GM23248 (cell line): ENCODE measurements around the gene COL23A1. TPM values are rescaled to one million over a fixed set of nuclear protein-coding genes. Genes with fewer than 3 reads are reported as not detected.

Experiments used
- DNase-seq: peaks from one replicate; pipeline ENCODE4 v3.0.0-alpha.2; 2015
- H2AFZ ChIP-seq: fragments of 200-600 bp; sonication (generic); 2 replicates; pipeline ENCODE4 v1.6.1; 2016; ENCODE audit warnings: antibody characterized with exemption
- H3F3A ChIP-seq: fragments of 200-600 bp; sonication (generic); 2 replicates; pipeline ENCODE4 v1.6.1; 2016; ENCODE audit warnings: mild to moderate bottlenecking, antibody characterized with exemption, mixed run types; ENCODE audit not compliant: insufficient read depth
- H3K27ac ChIP-seq: fragments of 200-600 bp; sonication (generic); 2 replicates; pipeline ENCODE4 v1.5.1; 2016; ENCODE audit warnings: mild to moderate bottlenecking
- H3K27me3 ChIP-seq: fragments of 200-600 bp; sonication (generic); replicated peaks from 2 replicates; pipeline ENCODE4 v1.6.1; 2016; ENCODE audit warnings: mild to moderate bottlenecking; ENCODE audit not compliant: insufficient read depth
- H3K36me3 ChIP-seq: fragments of 200-600 bp; sonication (generic); 2 replicates; pipeline ENCODE4 v1.6.1; 2016; ENCODE audit warnings: low read depth, mild to moderate bottlenecking
- H3K4me1 ChIP-seq: fragments of 200-600 bp; sonication (generic); 2 replicates; pipeline ENCODE4 v1.6.1; 2016; ENCODE audit warnings: mild to moderate bottlenecking; ENCODE audit not compliant: insufficient read depth
- H3K4me2 ChIP-seq: fragments of 200-600 bp; sonication (generic); one replicate; pipeline ENCODE4 v1.6.1; 2016; ENCODE audit warnings: mild to moderate bottlenecking; ENCODE audit not compliant: unreplicated experiment
- H3K4me3 ChIP-seq: fragments of 200-600 bp; sonication (generic); 2 replicates; pipeline ENCODE4 v1.5.1; 2016; ENCODE audit warnings: mild to moderate bottlenecking
- H3K79me2 ChIP-seq: fragments of 200-600 bp; sonication (generic); 2 replicates; pipeline ENCODE4 v1.6.1; 2016; ENCODE audit warnings: mild to moderate bottlenecking; ENCODE audit not compliant: insufficient read depth
- H3K9ac ChIP-seq: fragments of 200-600 bp; sonication (generic); 2 replicates; pipeline ENCODE4 v1.6.1; 2016; ENCODE audit warnings: mild to moderate bottlenecking
- H3K9me2 ChIP-seq: fragments of 200-600 bp; sonication (generic); 2 replicates; pipeline ENCODE4 v1.6.1; 2016; ENCODE audit warnings: mixed run types, mild to moderate bottlenecking, moderate library complexity; ENCODE audit not compliant: insufficient read depth
- H3K9me3 ChIP-seq: fragments of 200-600 bp; sonication (generic); one replicate; pipeline ENCODE4 v1.6.1; 2017; ENCODE audit warnings: low read depth
- H4K20me1 ChIP-seq: fragments of 200-600 bp; sonication (generic); 2 replicates; pipeline ENCODE4 v1.6.0; 2016; ENCODE audit not compliant: insufficient read depth
- EZH2 ChIP-seq: fragments of 200-600 bp; sonication (generic); IDR thresholded peaks from 2 replicates; pipeline ENCODE4 v1.6.1; 2018; ENCODE audit warnings: antibody characterized with exemption, mild to moderate bottlenecking; ENCODE audit not compliant: insufficient read depth, poor library complexity, severe bottlenecking
- EZH2phosphoT487 ChIP-seq: fragments of 200-600 bp; sonication (generic); IDR thresholded peaks from 2 replicates; pipeline ENCODE4 v1.6.1; 2018; ENCODE audit warnings: antibody characterized with exemption, moderate library complexity, mild to moderate bottlenecking, low read depth; ENCODE audit not compliant: insufficient read depth
- WGBS, 2 experiments: methylation state at CpG; one replicate each; pipeline ENCODE4 v1.1.6; 2015 to 2017; ENCODE audit warnings: low lambda C conversion rate in 2 of 2, low coverage in 1 of 2; ENCODE audit errors: missing lambda C conversion rate in 2 of 2; 5-methylcytosine and 5-hydroxymethylcytosine counted together
- in situ Hi-C: fragments of 300-500 bp; cut with MboI; formaldehyde crosslinking; loops from 2 replicates; pipeline ENCODE4 v1.15.0; 2020
- polyA plus RNA-seq: library from polyadenylated mRNA; unstranded; fragments of >200 nt; fragmentation: Nextera tagmentation; extraction: Ambion mirVana; gene quantifications from 2 replicates; pipeline ENCODE4 v1.2.1, GENCODE V29; 2016
- total RNA-seq: library from RNA; depleted of rRNA; stranded (reverse); fragments of >200 nt; shearing (Covaris generic); gene quantifications from 2 replicates; pipeline ENCODE4 v1.2.3, GENCODE V29; 2014

The COL23A1 gene
- total and polyA plus RNA-seq, 2 experiments from 2014 or later = not detected

DNA sequence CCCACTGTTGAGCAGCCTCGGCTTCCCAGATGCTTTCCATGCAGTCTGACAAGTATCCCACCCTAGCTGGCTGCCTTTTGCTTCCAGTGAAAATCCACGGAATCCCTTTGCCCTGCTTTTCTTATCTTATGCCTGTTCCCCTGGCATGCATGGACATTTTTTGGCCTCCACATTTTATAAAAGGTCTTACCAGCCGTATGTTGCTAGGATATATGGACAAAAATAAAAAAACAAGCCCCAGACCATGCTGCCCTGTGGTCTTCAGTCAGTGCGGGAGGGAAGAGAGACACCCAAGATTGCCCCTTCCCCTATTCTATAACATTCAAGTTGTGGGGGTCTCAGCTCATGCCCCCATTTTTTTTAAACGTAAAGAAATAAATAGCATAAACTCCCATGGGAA is 129.6 kb downstream of the COL23A1 start:
- in situ Hi-C loops = no loop called here
- 40 to 41% methylated on average over 5 of the region's 5 CpGs for WGBS, 2 experiments

DNA sequence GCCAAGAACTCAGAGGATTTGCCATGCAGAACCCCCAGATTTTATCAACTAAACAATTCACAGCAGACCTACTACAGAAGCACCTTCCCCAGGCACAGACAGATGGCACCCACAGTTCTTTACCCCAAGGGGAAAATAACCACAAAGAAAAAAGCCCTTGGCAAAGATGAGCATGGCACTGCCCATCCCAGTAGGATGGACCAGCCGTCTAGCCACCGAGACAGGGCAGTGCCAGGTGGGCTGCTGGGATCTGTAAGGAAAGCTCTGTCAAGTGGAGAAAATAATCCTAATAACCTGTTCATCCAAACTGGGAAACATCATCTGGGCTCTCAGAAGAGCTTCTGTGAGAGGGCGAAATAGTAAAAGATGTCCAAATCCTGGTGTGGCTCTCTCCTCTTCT is 130.0 kb downstream of the COL23A1 start:
- Histone ChIP-seq H3F3A (no peaks in the 10 kb centered on the region), H3K27me3 (no peaks in the 10 kb centered on the region), H3K27ac (no peak overlapping the region), H3K79me2 (no peaks in the 10 kb centered on the region), H3K9me2 (no peaks in the 10 kb centered on the region), H3K9ac (no peak overlapping the region), H3K4me2 (no peak overlapping the region), H3K4me1 (no peaks in the 10 kb centered on the region), H2AFZ (no peak overlapping the region), H3K36me3 (no peaks in the 10 kb centered on the region), H4K20me1 (no peaks in the 10 kb centered on the region), H3K9me3 (no peaks in the 10 kb centered on the region), H3K4me3 (no peak overlapping the region)
- in situ Hi-C loops = no loop called here
- TF ChIP-seq EZH2 = no peak
- no peak for TF ChIP-seq EZH2phosphoT487
- DNase-seq = no peak
- WGBS, 2 experiments = 69 to 81% methylated on average over 3 of the region's 3 CpGs

More for the DNA sequence above, 129.6 kb downstream of the COL23A1 start:
- Histone ChIP-seq H3F3A (no peaks in the 10 kb centered on the region), H3K9me3 (no peaks in the 10 kb centered on the region), H3K4me3 (no peak overlapping the region), H3K4me2 (no peak overlapping the region), H3K9me2 (no peaks in the 10 kb centered on the region), H3K79me2 (no peaks in the 10 kb centered on the region), H3K9ac (no peak overlapping the region), H2AFZ (no peak overlapping the region), H4K20me1 (no peaks in the 10 kb centered on the region), H3K4me1 (no peaks in the 10 kb centered on the region), H3K36me3 (no peaks in the 10 kb centered on the region), H3K27me3 (no peaks in the 10 kb centered on the region), H3K27ac (no peak overlapping the region)
- DNase-seq = no peak
- TF ChIP-seq EZH2 (no peak), EZH2phosphoT487 (no peak)

DNA sequence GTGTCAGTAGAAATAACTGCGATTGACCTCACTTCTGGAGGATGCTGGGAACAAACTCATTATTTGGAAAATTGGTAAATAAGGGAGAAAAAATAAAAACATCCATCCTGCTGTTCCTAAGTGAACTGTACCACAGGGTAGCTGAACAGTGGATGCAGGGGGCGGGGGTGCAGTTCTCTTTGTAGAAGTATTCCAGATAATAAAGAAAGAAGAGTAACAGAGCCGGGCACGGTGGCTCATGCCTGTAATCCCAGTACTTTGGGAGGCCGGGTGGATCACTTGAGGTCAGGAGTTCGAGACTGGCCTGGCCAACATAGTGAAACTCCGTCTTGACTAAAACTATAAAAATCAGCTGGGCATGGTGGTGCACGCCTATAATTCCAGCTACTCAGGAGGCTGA is 132.1 kb downstream of the COL23A1 start:
- Histone ChIP-seq H3K4me1 (no peaks in the 10 kb centered on the region), H3K9me2 (no peaks in the 10 kb centered on the region), H3F3A (no peaks in the 10 kb centered on the region), H3K9me3 (no peaks in the 10 kb centered on the region), H3K27me3 (no peaks in the 10 kb centered on the region), H3K27ac (no peak overlapping the region), H2AFZ (no peak overlapping the region), H3K4me3 (no peak overlapping the region), H3K9ac (no peak overlapping the region), H4K20me1 (no peaks in the 10 kb centered on the region), H3K36me3 (no peaks in the 10 kb centered on the region), H3K4me2 (no peak overlapping the region), H3K79me2 (no peaks in the 10 kb centered on the region)
- in situ Hi-C loops = no loop called here
- 66 to 71% methylated on average over 8 of the region's 8 CpGs for WGBS, 2 experiments
- DNase-seq = no peak
- TF ChIP-seq EZH2 = no peak
- TF ChIP-seq EZH2phosphoT487 = no peak

DNA sequence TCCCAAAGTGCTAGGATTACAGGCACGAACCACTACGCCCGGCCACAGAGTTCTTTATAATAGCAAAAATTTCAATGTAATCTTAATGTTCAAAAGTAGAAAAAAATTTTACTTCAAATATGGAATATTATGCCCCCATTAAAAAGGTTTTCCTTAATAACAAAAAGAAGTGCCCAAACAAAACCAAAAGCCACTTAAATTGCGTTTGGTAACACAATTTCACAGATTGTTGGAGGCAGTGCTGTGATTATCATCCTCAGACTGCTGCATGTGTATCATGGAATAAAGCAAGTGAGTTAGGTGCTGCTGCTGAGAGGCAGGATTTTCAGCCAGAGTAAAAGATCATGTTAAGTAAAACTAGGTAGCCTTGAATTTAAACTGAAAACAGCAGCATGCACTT is 132.7 kb downstream of the COL23A1 start:
- in situ Hi-C loops = no loop called here
- H3K4me3 ChIP-seq = no peak overlapping the region
- no peak overlapping the region for H3K4me2 ChIP-seq
- no peak overlapping the region for H2AFZ ChIP-seq
- no peaks in the 10 kb centered on the region for H4K20me1 ChIP-seq
- no peaks in the 10 kb centered on the region for H3K36me3 ChIP-seq
- H3K9me3 ChIP-seq = no peaks in the 10 kb centered on the region
- no peaks in the 10 kb centered on the region for H3K4me1 ChIP-seq
- H3K9ac ChIP-seq = no peak overlapping the region
- 56 to 69% methylated on average over 4 of the region's 4 CpGs for WGBS, 2 experiments
- H3K27me3 ChIP-seq = no peaks in the 10 kb centered on the region
- no peak for TF ChIP-seq EZH2phosphoT487
- TF ChIP-seq EZH2 = no peak
- H3F3A ChIP-seq = no peaks in the 10 kb centered on the region
- DNase-seq = no peak
- no peaks in the 10 kb centered on the region for H3K9me2 ChIP-seq
- H3K27ac ChIP-seq = no peak overlapping the region
- no peaks in the 10 kb centered on the region for H3K79me2 ChIP-seq

DNA sequence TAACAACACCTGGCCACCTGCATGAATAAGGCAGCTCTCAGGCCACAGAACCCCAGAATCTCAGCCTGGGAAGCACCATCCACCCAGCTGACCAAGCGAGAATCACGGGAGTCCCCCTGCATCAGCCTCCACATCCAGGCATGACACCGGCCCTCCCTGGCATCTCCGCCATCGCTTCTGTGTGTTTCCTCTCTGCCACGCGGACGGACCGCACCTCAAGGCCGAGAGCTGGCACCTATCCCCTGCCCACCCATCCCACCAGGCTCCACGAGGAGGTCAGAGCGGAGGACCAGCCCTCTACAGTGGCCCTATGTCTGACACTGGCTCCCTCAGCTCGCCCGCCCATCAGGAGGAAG is 134.7 kb downstream of the COL23A1 start:
- DNase-seq = no peak
- H3K4me2 ChIP-seq = no peak overlapping the region
- H3K9ac ChIP-seq = no peak overlapping the region
- no peak for TF ChIP-seq EZH2
- TF ChIP-seq EZH2phosphoT487 = no peak
- no peak overlapping the region for H3K27ac ChIP-seq
- WGBS, 2 experiments = 74 to 79% methylated on average over 12 to 14 of the region's 14 CpGs
- H3K36me3 ChIP-seq = no peaks in the 10 kb centered on the region
- H3F3A ChIP-seq = no peaks in the 10 kb centered on the region
- no peak overlapping the region for H2AFZ ChIP-seq
- no peaks in the 10 kb centered on the region for H3K9me3 ChIP-seq
- H4K20me1 ChIP-seq = no peaks in the 10 kb centered on the region
- no peaks in the 10 kb centered on the region for H3K27me3 ChIP-seq
- H3K4me3 ChIP-seq = no peak overlapping the region
- no peaks in the 10 kb centered on the region for H3K79me2 ChIP-seq
- no peaks in the 10 kb centered on the region for H3K9me2 ChIP-seq
- H3K4me1 ChIP-seq = no peaks in the 10 kb centered on the region
- in situ Hi-C loops = no loop called here
